SU-DHL-6 (cell line): ENCODE measurements around the gene RFX1.

ENCODE experiments used
- H2AFZ ChIP-seq: fragments of 200-600 bp; sonication (generic); 2 replicates; pipeline ENCODE4 v1.6.1; 2014; ENCODE audit warnings: low read depth, mild to moderate bottlenecking, moderate library complexity, mixed read lengths, antibody characterized with exemption, low read length; ENCODE audit not compliant: severe bottlenecking
- H3F3A ChIP-seq: fragments of 200-600 bp; shearing (Covaris generic); 2 replicates; pipeline ENCODE4 v1.6.0; 2016; ENCODE audit warnings: antibody characterized with exemption, mild to moderate bottlenecking; ENCODE audit not compliant: insufficient read depth
- H3K27ac ChIP-seq: fragments of 200-600 bp; sonication (generic); 2 replicates; pipeline ENCODE4 v1.5.1; 2016; ENCODE audit warnings: low read depth, mild to moderate bottlenecking, low read length, moderate library complexity, mixed read lengths
- H3K27me3 ChIP-seq: fragments of 200-600 bp; sonication (generic), shearing (Covaris generic); 2 replicates; pipeline ENCODE4 v1.6.0; 2014; ENCODE audit warnings: mild to moderate bottlenecking, low read length
- H3K36me3 ChIP-seq: fragments of 200-600 bp; sonication (generic); 2 replicates; pipeline ENCODE4 v1.6.1; 2014; ENCODE audit warnings: mild to moderate bottlenecking, low read length, mixed read lengths
- H3K4me2 ChIP-seq: fragments of 300-600, 200-600 bp; shearing (Covaris generic), sonication (generic); 2 replicates; pipeline ENCODE4 v1.6.0; 2014; ENCODE audit warnings: low read length, low read depth, mild to moderate bottlenecking; ENCODE audit not compliant: poor library complexity, severe bottlenecking
- H3K4me3 ChIP-seq: fragments of 200-600 bp; sonication (generic); 2 replicates; pipeline ENCODE4 v1.5.1; 2014; ENCODE audit warnings: antibody characterized with exemption, low read length, mild to moderate bottlenecking, mixed read lengths; ENCODE audit not compliant: insufficient read depth, poor library complexity, severe bottlenecking
- H3K79me2 ChIP-seq: fragments of 200-600 bp; sonication (generic); 2 replicates; pipeline ENCODE4 v1.6.1; 2014; ENCODE audit warnings: mild to moderate bottlenecking, low read length, moderate library complexity; ENCODE audit not compliant: insufficient read depth
- H3K9ac ChIP-seq: fragments of 200-600 bp; sonication (generic); 2 replicates; pipeline ENCODE4 v1.7.0; 2014; ENCODE audit warnings: mild to moderate bottlenecking, low read length
- H3K9me2 ChIP-seq: fragments of 200-600 bp; sonication (generic); replicated peaks from 2 replicates; pipeline ENCODE4 v1.6.1; 2014; ENCODE audit warnings: low read length; ENCODE audit not compliant: insufficient read depth
- H3K9me3 ChIP-seq: fragments of 200-600 bp; sonication (generic); 2 replicates; pipeline ENCODE4 v1.6.1; 2014; ENCODE audit warnings: low read length, mixed read lengths; ENCODE audit not compliant: insufficient read depth
- H4K20me1 ChIP-seq: fragments of 200-600 bp; sonication (generic); 2 replicates; pipeline ENCODE4 v1.6.1; 2014; ENCODE audit warnings: low read depth, mild to moderate bottlenecking, antibody characterized with exemption, low read length, moderate library complexity, mixed read lengths
- EZH2phosphoT487 ChIP-seq: fragments of 200-600 bp; sonication (generic), shearing (Covaris generic); conservative IDR thresholded peaks from 2 replicates; pipeline ENCODE4 v1.6.1; 2018; ENCODE audit warnings: mild to moderate bottlenecking, antibody characterized with exemption, low read length, moderate library complexity, mixed read lengths
- TF ChIP-seq, protein P1 (sequence below): fragments of 200-600 bp; sonication (generic); IDR thresholded peaks from one replicate; pipeline ENCODE4 v1.5.1; 2017; ENCODE audit warnings: antibody characterized with exemption, mild to moderate bottlenecking, low read length, moderate library complexity; ENCODE audit not compliant: insufficient read depth, poor library complexity, severe bottlenecking

RFX1 gene

GRCh38 chr19:13989487-13989886, 16.6 kb downstream of the RFX1 start:
- no peak overlapping the region for H2AFZ ChIP-seq
- H3K36me3 ChIP-seq, result no peaks in the 10 kb centered on the region
- no peaks in the 10 kb centered on the region for H3K9me3 ChIP-seq
- no peak overlapping the region for H3K4me3 ChIP-seq
- H3K27ac ChIP-seq, result no peak overlapping the region
- no peaks in the 10 kb centered on the region for H3K79me2 ChIP-seq
- peaks cover 26% of the 10 kb centered on the region for H3F3A ChIP-seq
- H3K4me2 ChIP-seq, result no peak overlapping the region
- H3K27me3 ChIP-seq, result no peaks in the 10 kb centered on the region
- H4K20me1 ChIP-seq, result no peaks in the 10 kb centered on the region
- TF ChIP-seq, protein P1, sequence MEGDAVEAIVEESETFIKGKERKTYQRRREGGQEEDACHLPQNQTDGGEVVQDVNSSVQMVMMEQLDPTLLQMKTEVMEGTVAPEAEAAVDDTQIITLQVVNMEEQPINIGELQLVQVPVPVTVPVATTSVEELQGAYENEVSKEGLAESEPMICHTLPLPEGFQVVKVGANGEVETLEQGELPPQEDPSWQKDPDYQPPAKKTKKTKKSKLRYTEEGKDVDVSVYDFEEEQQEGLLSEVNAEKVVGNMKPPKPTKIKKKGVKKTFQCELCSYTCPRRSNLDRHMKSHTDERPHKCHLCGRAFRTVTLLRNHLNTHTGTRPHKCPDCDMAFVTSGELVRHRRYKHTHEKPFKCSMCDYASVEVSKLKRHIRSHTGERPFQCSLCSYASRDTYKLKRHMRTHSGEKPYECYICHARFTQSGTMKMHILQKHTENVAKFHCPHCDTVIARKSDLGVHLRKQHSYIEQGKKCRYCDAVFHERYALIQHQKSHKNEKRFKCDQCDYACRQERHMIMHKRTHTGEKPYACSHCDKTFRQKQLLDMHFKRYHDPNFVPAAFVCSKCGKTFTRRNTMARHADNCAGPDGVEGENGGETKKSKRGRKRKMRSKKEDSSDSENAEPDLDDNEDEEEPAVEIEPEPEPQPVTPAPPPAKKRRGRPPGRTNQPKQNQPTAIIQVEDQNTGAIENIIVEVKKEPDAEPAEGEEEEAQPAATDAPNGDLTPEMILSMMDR, result no peak
- no peaks in the 10 kb centered on the region for H3K9me2 ChIP-seq
- no peak overlapping the region for H3K9ac ChIP-seq

DNA sequence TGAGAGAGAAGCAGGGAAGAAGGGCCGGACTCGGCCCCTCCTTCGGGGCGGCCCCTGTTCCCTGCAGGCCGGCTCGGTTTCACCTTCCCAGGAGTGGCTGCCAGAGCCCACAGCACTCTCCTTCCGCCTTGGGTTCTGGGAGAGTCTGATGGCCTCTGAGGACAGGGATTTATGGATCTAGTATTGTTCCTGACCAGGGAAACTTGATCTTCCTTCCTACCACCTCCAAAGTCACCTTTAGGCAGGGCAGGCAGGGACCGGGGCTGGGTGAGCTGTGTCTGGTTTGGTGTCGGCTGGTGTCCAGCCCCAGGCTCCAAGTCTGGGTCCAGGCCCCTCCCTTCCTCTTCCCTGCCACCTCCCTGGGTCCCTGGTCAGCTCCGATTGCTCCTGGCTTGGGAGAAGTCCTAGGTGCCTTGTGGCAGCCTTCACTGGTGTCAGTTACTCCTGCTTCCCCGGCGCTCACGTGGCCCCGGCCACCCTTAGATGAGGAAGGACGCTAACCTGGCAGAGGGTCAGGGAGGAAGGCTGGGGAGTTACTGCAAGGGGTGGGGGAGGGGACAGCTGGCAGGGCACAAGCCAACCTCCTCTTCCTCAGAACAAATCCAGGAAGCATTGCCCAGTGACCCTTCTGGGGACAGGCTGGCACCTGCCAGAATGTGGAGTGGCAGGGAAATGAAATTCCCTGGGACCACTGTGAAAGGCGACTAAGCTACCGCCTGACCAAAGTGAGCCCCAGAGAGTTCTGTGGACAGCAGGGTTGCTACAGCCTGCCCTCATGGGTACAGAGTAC, 18.8 kb downstream of the RFX1 start:
- H3K4me3 ChIP-seq, result peak overlapping the region; percentile 33
- no peaks in the 10 kb centered on the region for H3K36me3 ChIP-seq
- H3K79me2 ChIP-seq, result no peaks in the 10 kb centered on the region
- H3K27ac ChIP-seq, result peak overlapping the region; percentile 92
- no peaks in the 10 kb centered on the region for H3K9me3 ChIP-seq
- H2AFZ ChIP-seq, result no peak overlapping the region
- TF ChIP-seq EZH2phosphoT487, result no peak
- TF ChIP-seq, protein P1, result no peak
- H3K9ac ChIP-seq, result peak overlapping the region; percentile 63
- H3F3A ChIP-seq, result peaks cover 28% of the 10 kb centered on the region
- peak overlapping the region; percentile 62 for H3K4me2 ChIP-seq
- H3K27me3 ChIP-seq, result no peaks in the 10 kb centered on the region
- H4K20me1 ChIP-seq, result no peaks in the 10 kb centered on the region
- no peaks in the 10 kb centered on the region for H3K9me2 ChIP-seq

- peak overlapping the region; percentile 33 for H3K4me3 ChIP-seq
Observed at GRCh38 chr19:13986348-13986904, 19.7 kb downstream of the RFX1 start.

More at GRCh38 chr19:13986348-13986904, 19.7 kb downstream of the RFX1 start:
- Histone ChIP-seq H3K27me3 (no peaks in the 10 kb centered on the region), H3F3A (peaks cover 28% of the 10 kb centered on the region), H3K27ac (peak overlapping the region; percentile 92), H4K20me1 (no peaks in the 10 kb centered on the region), H2AFZ (peak overlapping the region; percentile 3), H3K9ac (peak overlapping the region; percentile 63), H3K9me2 (no peaks in the 10 kb centered on the region), H3K9me3 (no peaks in the 10 kb centered on the region), H3K36me3 (no peaks in the 10 kb centered on the region), H3K4me2 (peak overlapping the region; percentile 62), H3K79me2 (no peaks in the 10 kb centered on the region)
- TF ChIP-seq EZH2phosphoT487, result no peak
- TF ChIP-seq, protein P1, result no peak
